NCI-H82 (cell line): ENCODE results near the gene C11orf58.

Experiments
- DNase-seq: peaks from one replicate; lab custom pipeline; 2025; lab: John Stamatoyannopoulos, UW

C11orf58 gene

GRCh38 chr11:16804104-16804947, 65.9 kb downstream of the C11orf58 start:
- no peak for DNase-seq

GRCh38 chr11:16805938-16806337, 67.5 kb downstream of the C11orf58 start:
- no peak for DNase-seq

DNA sequence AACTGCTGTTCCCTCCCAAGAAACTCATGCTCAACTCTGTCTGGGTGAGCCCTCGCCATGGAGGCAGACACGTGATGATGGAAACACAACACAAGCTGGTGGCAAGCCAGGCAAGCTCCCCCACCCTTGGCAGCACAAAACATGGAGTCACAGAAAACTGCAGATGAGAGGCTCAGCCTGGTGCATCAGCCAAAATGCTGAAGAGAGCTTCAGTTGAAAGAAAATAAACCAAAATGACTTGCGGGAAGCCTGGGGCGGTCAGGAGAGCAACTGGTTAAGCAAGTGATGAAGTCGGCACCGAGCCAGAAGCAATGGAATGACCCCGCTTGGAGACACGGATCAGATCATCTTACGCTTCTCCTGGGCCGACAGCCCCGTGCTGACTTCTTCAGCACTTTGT, 68.3 kb downstream of the C11orf58 start:
- no peak for DNase-seq

GRCh38 chr11:16807306-16807705, 68.9 kb downstream of the C11orf58 start:
- no peak for DNase-seq
